Ecto neural progenitor cell (in vitro differentiated cells): ENCODE measurements around the gene IL27RA.

Experiments
- DNase-seq: peaks from one replicate; pipeline ENCODE4 v3.0.0-alpha.2; 2018; ENCODE audit warnings: low spot score

IL27RA gene

GRCh38 chr19:14088634-14089411, 57.3 kb downstream of the IL27RA start:
- no peak for DNase-seq

- no peak for DNase-seq
These were observed 57.8 kb downstream of the IL27RA start for GRCh38 chr19:14089412-14089661.

- peak; percentile 74 for DNase-seq
These were observed 58.3 kb downstream of the IL27RA start for GRCh38 chr19:14089662-14090508.

- DNase-seq: no peak
These were observed 59.0 kb downstream of the IL27RA start, which contains the start of gene SAMD1 for GRCh38 chr19:14090509-14091080. Gene SAMD1 (minus strand): TSS chr19:14090751.

- peak; percentile 87 for DNase-seq
These were observed 59.7 kb downstream of the IL27RA start for GRCh38 chr19:14091081-14091812.

- DNase-seq: no peak
These were observed 60.4 kb downstream of the IL27RA start for GRCh38 chr19:14091813-14092462.

- DNase-seq: no peak
These were observed 61.7 kb downstream of the IL27RA start for GRCh38 chr19:14093117-14093823.

GRCh38 chr19:14094854-14095253, 63.3 kb downstream of the IL27RA start:
- DNase-seq: no peak

GRCh38 chr19:14096272-14096992, 64.9 kb downstream of the IL27RA start:
- no peak for DNase-seq

GRCh38 chr19:14097532-14098151, 66.1 kb downstream of the IL27RA start:
- no peak for DNase-seq

GRCh38 chr19:14101003-14101545, 69.5 kb downstream of the IL27RA start:
- no peak for DNase-seq

- DNase-seq: no peak
These were observed 70.6 kb downstream of the IL27RA start for GRCh38 chr19:14102102-14102696.

- no peak for DNase-seq
These were observed 71.2 kb downstream of the IL27RA start for GRCh38 chr19:14102756-14103155.
